Measurements from ENCODE around the gene AGPAT2.

- TF ChIP-seq CTCF (IDR thresholded peaks at IDR 0.05; ENCODE audit: low read depth, low read length, poor library complexity, severe bottlenecking), result no peak
- no peak for TF ChIP-seq EZH2phosphoT487 (IDR thresholded peaks at IDR 0.05; ENCODE audit: borderline replicate concordance, low read length)
These were observed 24.3 kb downstream of the AGPAT2 start, which contains the start of gene EGFL7 for GRCh38 chr9:136662656-136663581.
